ENCODE results near the gene FNBP1.

DNA sequence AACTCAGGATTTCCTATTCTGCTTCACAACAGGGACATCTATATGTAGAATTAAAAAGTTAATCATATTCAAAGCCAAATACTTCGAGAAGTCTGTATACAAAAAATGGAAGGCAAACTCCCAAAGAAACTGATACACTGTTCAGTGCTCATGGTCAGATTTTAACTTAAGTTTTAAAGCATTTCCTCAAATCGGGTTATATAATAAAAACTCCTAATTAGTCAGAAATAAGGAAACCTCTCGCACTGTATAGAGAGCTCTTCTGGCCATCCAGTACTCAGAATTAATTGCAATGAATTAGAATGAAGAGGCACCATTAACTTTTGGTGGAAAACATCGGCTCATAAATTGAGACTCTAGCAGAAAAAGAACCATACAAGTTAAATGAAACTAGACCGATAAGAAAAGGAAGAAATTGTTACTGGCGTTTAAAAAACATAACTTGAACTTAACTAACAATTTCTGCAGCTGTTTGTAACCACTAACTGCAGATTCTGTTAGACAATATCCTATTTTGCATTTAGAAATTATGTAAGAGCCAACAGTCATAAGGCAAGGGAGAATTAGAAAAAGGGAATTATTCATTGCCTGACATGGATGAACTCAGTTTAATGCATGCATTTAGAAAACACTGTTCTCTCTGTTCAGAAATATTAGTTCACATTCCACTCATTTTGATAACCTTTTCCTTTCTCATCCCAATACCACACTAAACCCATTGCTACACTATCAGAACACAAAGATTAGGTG is 96.6 kb downstream of the FNBP1 start:
- TF ChIP-seq POLR2A (IDR thresholded peaks at IDR 0.05; ENCODE audit: control extremely low read depth in 1 of 2, low read depth in 2 of 2, low read length in 2 of 2) (no peak), EZH2 (IDR thresholded peaks at IDR 0.05; ENCODE audit: low read depth, low read length, severe bottlenecking) (no peak), BCL11A (IDR thresholded peaks at IDR 0.05; ENCODE audit: low read depth in 2 of 2, low read length in 2 of 2) (no peak), TAF1 (IDR thresholded peaks at IDR 0.05; ENCODE audit: low read depth, low read length) (no peak), TAF7 (optimal IDR thresholded peaks at IDR 0.05; ENCODE audit: borderline replicate concordance, low read depth, low read length) (no peak)
- TF ChIP-seq, protein P1, sequence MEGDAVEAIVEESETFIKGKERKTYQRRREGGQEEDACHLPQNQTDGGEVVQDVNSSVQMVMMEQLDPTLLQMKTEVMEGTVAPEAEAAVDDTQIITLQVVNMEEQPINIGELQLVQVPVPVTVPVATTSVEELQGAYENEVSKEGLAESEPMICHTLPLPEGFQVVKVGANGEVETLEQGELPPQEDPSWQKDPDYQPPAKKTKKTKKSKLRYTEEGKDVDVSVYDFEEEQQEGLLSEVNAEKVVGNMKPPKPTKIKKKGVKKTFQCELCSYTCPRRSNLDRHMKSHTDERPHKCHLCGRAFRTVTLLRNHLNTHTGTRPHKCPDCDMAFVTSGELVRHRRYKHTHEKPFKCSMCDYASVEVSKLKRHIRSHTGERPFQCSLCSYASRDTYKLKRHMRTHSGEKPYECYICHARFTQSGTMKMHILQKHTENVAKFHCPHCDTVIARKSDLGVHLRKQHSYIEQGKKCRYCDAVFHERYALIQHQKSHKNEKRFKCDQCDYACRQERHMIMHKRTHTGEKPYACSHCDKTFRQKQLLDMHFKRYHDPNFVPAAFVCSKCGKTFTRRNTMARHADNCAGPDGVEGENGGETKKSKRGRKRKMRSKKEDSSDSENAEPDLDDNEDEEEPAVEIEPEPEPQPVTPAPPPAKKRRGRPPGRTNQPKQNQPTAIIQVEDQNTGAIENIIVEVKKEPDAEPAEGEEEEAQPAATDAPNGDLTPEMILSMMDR (IDR thresholded peaks at IDR 0.05; ENCODE audit: control extremely low read depth in 1 of 3, insufficient read depth in 1 of 3, low read depth in 1 of 3, low read length in 3 of 3): no peak
- TF ChIP-seq, protein P2, sequence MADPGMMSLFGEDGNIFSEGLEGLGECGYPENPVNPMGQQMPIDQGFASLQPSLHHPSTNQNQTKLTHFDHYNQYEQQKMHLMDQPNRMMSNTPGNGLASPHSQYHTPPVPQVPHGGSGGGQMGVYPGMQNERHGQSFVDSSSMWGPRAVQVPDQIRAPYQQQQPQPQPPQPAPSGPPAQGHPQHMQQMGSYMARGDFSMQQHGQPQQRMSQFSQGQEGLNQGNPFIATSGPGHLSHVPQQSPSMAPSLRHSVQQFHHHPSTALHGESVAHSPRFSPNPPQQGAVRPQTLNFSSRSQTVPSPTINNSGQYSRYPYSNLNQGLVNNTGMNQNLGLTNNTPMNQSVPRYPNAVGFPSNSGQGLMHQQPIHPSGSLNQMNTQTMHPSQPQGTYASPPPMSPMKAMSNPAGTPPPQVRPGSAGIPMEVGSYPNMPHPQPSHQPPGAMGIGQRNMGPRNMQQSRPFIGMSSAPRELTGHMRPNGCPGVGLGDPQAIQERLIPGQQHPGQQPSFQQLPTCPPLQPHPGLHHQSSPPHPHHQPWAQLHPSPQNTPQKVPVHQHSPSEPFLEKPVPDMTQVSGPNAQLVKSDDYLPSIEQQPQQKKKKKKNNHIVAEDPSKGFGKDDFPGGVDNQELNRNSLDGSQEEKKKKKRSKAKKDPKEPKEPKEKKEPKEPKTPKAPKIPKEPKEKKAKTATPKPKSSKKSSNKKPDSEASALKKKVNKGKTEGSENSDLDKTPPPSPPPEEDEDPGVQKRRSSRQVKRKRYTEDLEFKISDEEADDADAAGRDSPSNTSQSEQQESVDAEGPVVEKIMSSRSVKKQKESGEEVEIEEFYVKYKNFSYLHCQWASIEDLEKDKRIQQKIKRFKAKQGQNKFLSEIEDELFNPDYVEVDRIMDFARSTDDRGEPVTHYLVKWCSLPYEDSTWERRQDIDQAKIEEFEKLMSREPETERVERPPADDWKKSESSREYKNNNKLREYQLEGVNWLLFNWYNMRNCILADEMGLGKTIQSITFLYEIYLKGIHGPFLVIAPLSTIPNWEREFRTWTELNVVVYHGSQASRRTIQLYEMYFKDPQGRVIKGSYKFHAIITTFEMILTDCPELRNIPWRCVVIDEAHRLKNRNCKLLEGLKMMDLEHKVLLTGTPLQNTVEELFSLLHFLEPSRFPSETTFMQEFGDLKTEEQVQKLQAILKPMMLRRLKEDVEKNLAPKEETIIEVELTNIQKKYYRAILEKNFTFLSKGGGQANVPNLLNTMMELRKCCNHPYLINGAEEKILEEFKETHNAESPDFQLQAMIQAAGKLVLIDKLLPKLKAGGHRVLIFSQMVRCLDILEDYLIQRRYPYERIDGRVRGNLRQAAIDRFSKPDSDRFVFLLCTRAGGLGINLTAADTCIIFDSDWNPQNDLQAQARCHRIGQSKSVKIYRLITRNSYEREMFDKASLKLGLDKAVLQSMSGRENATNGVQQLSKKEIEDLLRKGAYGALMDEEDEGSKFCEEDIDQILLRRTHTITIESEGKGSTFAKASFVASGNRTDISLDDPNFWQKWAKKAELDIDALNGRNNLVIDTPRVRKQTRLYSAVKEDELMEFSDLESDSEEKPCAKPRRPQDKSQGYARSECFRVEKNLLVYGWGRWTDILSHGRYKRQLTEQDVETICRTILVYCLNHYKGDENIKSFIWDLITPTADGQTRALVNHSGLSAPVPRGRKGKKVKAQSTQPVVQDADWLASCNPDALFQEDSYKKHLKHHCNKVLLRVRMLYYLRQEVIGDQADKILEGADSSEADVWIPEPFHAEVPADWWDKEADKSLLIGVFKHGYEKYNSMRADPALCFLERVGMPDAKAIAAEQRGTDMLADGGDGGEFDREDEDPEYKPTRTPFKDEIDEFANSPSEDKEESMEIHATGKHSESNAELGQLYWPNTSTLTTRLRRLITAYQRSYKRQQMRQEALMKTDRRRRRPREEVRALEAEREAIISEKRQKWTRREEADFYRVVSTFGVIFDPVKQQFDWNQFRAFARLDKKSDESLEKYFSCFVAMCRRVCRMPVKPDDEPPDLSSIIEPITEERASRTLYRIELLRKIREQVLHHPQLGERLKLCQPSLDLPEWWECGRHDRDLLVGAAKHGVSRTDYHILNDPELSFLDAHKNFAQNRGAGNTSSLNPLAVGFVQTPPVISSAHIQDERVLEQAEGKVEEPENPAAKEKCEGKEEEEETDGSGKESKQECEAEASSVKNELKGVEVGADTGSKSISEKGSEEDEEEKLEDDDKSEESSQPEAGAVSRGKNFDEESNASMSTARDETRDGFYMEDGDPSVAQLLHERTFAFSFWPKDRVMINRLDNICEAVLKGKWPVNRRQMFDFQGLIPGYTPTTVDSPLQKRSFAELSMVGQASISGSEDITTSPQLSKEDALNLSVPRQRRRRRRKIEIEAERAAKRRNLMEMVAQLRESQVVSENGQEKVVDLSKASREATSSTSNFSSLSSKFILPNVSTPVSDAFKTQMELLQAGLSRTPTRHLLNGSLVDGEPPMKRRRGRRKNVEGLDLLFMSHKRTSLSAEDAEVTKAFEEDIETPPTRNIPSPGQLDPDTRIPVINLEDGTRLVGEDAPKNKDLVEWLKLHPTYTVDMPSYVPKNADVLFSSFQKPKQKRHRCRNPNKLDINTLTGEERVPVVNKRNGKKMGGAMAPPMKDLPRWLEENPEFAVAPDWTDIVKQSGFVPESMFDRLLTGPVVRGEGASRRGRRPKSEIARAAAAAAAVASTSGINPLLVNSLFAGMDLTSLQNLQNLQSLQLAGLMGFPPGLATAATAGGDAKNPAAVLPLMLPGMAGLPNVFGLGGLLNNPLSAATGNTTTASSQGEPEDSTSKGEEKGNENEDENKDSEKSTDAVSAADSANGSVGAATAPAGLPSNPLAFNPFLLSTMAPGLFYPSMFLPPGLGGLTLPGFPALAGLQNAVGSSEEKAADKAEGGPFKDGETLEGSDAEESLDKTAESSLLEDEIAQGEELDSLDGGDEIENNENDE (IDR thresholded peaks at IDR 0.05; ENCODE audit: insufficient replicate concordance, low read length): no peak
